H1 (cell line): ENCODE measurements around the gene STXBP6. TPM values are rescaled to one million over a fixed set of nuclear protein-coding genes. Genes with fewer than 3 reads are reported as not detected.

ENCODE experiments used
- CTCF ChIA-PET: fragments of 300-600 bp; sonication (Branson Sonifier 250); formaldehyde crosslinking; loops from one replicate; lab custom pipeline; 2021; ENCODE audit not compliant: partially characterized antibody; lab: Charles Lee
- POLR2A ChIA-PET: fragments of 300-600 bp; sonication (Branson Sonifier 250); formaldehyde crosslinking; loops from one replicate; lab custom pipeline; 2021; ENCODE audit warnings: inconsistent platforms; ENCODE audit not compliant: partially characterized antibody; lab: Charles Lee
- DNase-seq, 2 experiments: peaks; one replicate each; pipeline versions ENCODE4 v3.0.0 to v3.0.0-alpha.2; 2010 to 2022; ENCODE audit warnings: low spot score in 2 of 2, low read depth in 1 of 2, mixed read lengths in 1 of 2
- FAIRE-seq: peaks from 2 replicates; lab custom pipeline; 2011; peaks lifted over from hg19 to GRCh38; lab: Jason Lieb, UNC
- H2AFZ ChIP-seq: 2 replicates; pipeline ENCODE4 v1.8.1; 2012; ENCODE audit warnings: low read length, inconsistent platforms
- H2AK5ac ChIP-seq: 2 replicates; pipeline ENCODE4 v1.6.1; 2013; ENCODE audit warnings: low read depth, low read length
- H2BK120ac ChIP-seq: replicated peaks from 2 replicates; pipeline ENCODE3; 2013; ENCODE audit warnings: low read depth, low read length, inconsistent platforms
- H2BK12ac ChIP-seq: 2 replicates; pipeline ENCODE4 v1.6.1; 2013; ENCODE audit warnings: low read depth, low read length
- H2BK15ac ChIP-seq: 2 replicates; pipeline ENCODE4 v1.6.1; 2013; ENCODE audit warnings: low read length
- H2BK20ac ChIP-seq: 2 replicates; pipeline ENCODE4 v1.6.1; 2013; ENCODE audit warnings: low read length
- H2BK5ac ChIP-seq: 2 replicates; pipeline ENCODE4 v1.6.1; 2013; ENCODE audit warnings: low read depth, low read length
- H3K14ac ChIP-seq: 2 replicates; pipeline ENCODE4 v1.6.1; 2013; ENCODE audit warnings: inconsistent platforms; ENCODE audit not compliant: insufficient read length
- H3K18ac ChIP-seq: 2 replicates; pipeline ENCODE4 v1.6.1; 2013; ENCODE audit warnings: low read length; ENCODE audit errors: extremely low read depth
- H3K23ac ChIP-seq: 2 replicates; pipeline ENCODE4 v1.6.1; 2013; ENCODE audit warnings: inconsistent platforms; ENCODE audit not compliant: insufficient read length
- H3K23me2 ChIP-seq: 2 replicates; pipeline ENCODE4 v1.6.1; 2013; ENCODE audit warnings: low read depth, low read length
- H3K27ac ChIP-seq: 2 replicates; pipeline ENCODE4 v1.6.1; 2011; ENCODE audit warnings: low read depth, low read length, inconsistent platforms
- H3K27me3 ChIP-seq, 4 experiments: replicated peaks in 1 of 4; 1 replicate in 1 of 4; 2 replicates in 3 of 4; pipeline versions ENCODE4 v1.6.1 to v1.8.1; 2011 to 2013; ENCODE audit warnings: low read length in 3 of 4, mild to moderate bottlenecking in 3 of 4, inconsistent platforms in 2 of 4, mixed read lengths in 2 of 4, moderate library complexity in 1 of 4; ENCODE audit not compliant: control insufficient read depth in 3 of 4, insufficient read depth in 3 of 4; ENCODE audit errors: extremely low read depth in 1 of 4
- H3K36me3 ChIP-seq, 4 experiments: 2 replicates each; pipeline versions ENCODE4 v1.6.1 to v1.8.1; 2011 to 2013; ENCODE audit warnings: mild to moderate bottlenecking in 4 of 4, low read length in 3 of 4, moderate library complexity in 2 of 4, control low read depth in 1 of 4, inconsistent platforms in 1 of 4; ENCODE audit not compliant: insufficient read depth in 4 of 4, control insufficient read depth in 2 of 4
- H3K4ac ChIP-seq: replicated peaks from 2 replicates; pipeline ENCODE3; 2013; ENCODE audit warnings: low read length, low read depth, mixed read lengths, inconsistent platforms; ENCODE audit not compliant: insufficient read length
- H3K4me1 ChIP-seq, 4 experiments: replicated peaks in 1 of 4; 1 replicate in 1 of 4; 2 replicates in 3 of 4; pipeline versions ENCODE4 v1.6.1 to v1.8.1; 2011 to 2013; ENCODE audit warnings: low read length in 3 of 4, inconsistent platforms in 2 of 4, mixed read lengths in 1 of 4; ENCODE audit not compliant: insufficient read depth in 4 of 4, control insufficient read depth in 3 of 4
- H3K4me2 ChIP-seq, 2 experiments: 2 replicates each; pipeline versions ENCODE4 v1.6.1 to v1.8.1; 2011 to 2013; ENCODE audit warnings: low read depth in 2 of 2, low read length in 2 of 2, control low read depth in 1 of 2, inconsistent platforms in 1 of 2, mild to moderate bottlenecking in 1 of 2; ENCODE audit not compliant: insufficient read depth in 1 of 2
- H3K4me3 ChIP-seq, 4 experiments: fragments of 200-600, 300-600 bp in 1 of 4; sonication (generic), shearing (Covaris generic), sonication (Bioruptor Twin) in 1 of 4; 2 replicates each; pipeline versions ENCODE4 v1.5.1 to v1.8.1; 2011 to 2016; ENCODE audit warnings: low read length in 4 of 4, low read depth in 3 of 4, control low read depth in 2 of 4, inconsistent platforms in 2 of 4, mild to moderate bottlenecking in 2 of 4, mixed read lengths in 1 of 4, moderate library complexity in 1 of 4; ENCODE audit not compliant: insufficient read depth in 2 of 4; ENCODE audit errors: extremely low read depth in 1 of 4
- H3K56ac ChIP-seq: replicated peaks from 2 replicates; pipeline ENCODE3; 2013; ENCODE audit warnings: low read depth, mild to moderate bottlenecking, mixed read lengths, low read length, inconsistent platforms; ENCODE audit not compliant: insufficient read length
- H3K79me1 ChIP-seq: 2 replicates; pipeline ENCODE4 v1.6.1; 2013; ENCODE audit warnings: low read depth, low read length, control low read depth
- H3K79me2 ChIP-seq, 2 experiments: 2 replicates each; pipeline versions ENCODE4 v1.6.1 to v1.8.1; 2012 to 2013; ENCODE audit warnings: low read length in 2 of 2, mild to moderate bottlenecking in 2 of 2, inconsistent platforms in 1 of 2; ENCODE audit not compliant: insufficient read depth in 2 of 2, control insufficient read depth in 1 of 2
- H3K9ac ChIP-seq, 4 experiments: replicated peaks in 1 of 4; 1 replicate in 1 of 4; 2 replicates in 3 of 4; pipeline versions ENCODE4 v1.6.1 to v1.8.1; 2011 to 2013; ENCODE audit warnings: low read depth in 3 of 4, low read length in 3 of 4, control low read depth in 2 of 4, mild to moderate bottlenecking in 2 of 4, moderate library complexity in 2 of 4, inconsistent platforms in 1 of 4; ENCODE audit errors: extremely low read depth in 1 of 4
- H3K9me3 ChIP-seq, 2 experiments: 2 replicates each; pipeline versions ENCODE4 v1.6.1 to v1.8.1; 2012 to 2013; ENCODE audit warnings: mild to moderate bottlenecking in 2 of 2, moderate library complexity in 2 of 2, control low read depth in 1 of 2, inconsistent platforms in 1 of 2, low read depth in 1 of 2, low read length in 1 of 2, mixed read lengths in 1 of 2; ENCODE audit not compliant: insufficient read depth in 2 of 2
- H4K20me1 ChIP-seq, 2 experiments: replicated peaks in 1 of 2; 2 replicates each; pipeline versions ENCODE3 to v1.8.1; 2011 to 2013; ENCODE audit warnings: inconsistent platforms in 2 of 2, low read length in 2 of 2, mild to moderate bottlenecking in 1 of 2; ENCODE audit not compliant: insufficient read depth in 2 of 2, control insufficient read depth in 1 of 2
- H4K5ac ChIP-seq: 2 replicates; pipeline ENCODE4 v1.6.1; 2013; ENCODE audit warnings: low read length, low read depth, mixed read lengths, inconsistent platforms; ENCODE audit not compliant: insufficient read length
- H4K8ac ChIP-seq: 2 replicates; pipeline ENCODE4 v1.8.0; 2013; ENCODE audit warnings: mild to moderate bottlenecking, moderate library complexity, low read length, inconsistent platforms; ENCODE audit not compliant: insufficient read depth; ENCODE audit errors: extremely low read depth
- H4K91ac ChIP-seq: replicated peaks from 2 replicates; pipeline ENCODE3; 2013; ENCODE audit warnings: low read length, mixed read lengths, inconsistent platforms; ENCODE audit not compliant: insufficient read length
- BRCA1 ChIP-seq: IDR thresholded peaks from 2 replicates; pipeline ENCODE4 v1.6.1; 2012; ENCODE audit warnings: low read depth, low read length, improper control_type of control experiment
- E2F6 ChIP-seq: IDR thresholded peaks from 2 replicates; pipeline ENCODE4 v1.6.1; 2012; ENCODE audit warnings: inconsistent platforms
- EGR1 ChIP-seq: IDR thresholded peaks from 2 replicates; pipeline ENCODE4 v1.6.1; 2011; ENCODE audit warnings: low read depth, low read length, borderline replicate concordance
- GABPA ChIP-seq: IDR thresholded peaks from 2 replicates; pipeline ENCODE4 v1.6.1; 2011; ENCODE audit warnings: mild to moderate bottlenecking, low read length, moderate library complexity, borderline replicate concordance; ENCODE audit not compliant: insufficient read depth
- GTF2F1 ChIP-seq: IDR thresholded peaks from 2 replicates; pipeline ENCODE4 v1.6.1; 2012; ENCODE audit warnings: low read depth, low read length, improper control_type of control experiment, borderline replicate concordance
- HDAC2 ChIP-seq, 2 experiments: fragments of 300-600 bp in 1 of 2; sonication (generic) in 1 of 2; IDR thresholded peaks; 2 replicates each; pipeline ENCODE4 v1.6.1; 2011 to 2012; ENCODE audit warnings: low read depth in 2 of 2, low read length in 2 of 2, mild to moderate bottlenecking in 2 of 2, moderate library complexity in 2 of 2, borderline replicate concordance in 1 of 2, inconsistent platforms in 1 of 2
- SP1 ChIP-seq: IDR thresholded peaks from 2 replicates; pipeline ENCODE4 v1.6.1; 2011; ENCODE audit warnings: low read depth, low read length
- SP2 ChIP-seq: IDR thresholded peaks from 2 replicates; pipeline ENCODE4 v1.6.1; 2012; ENCODE audit warnings: mild to moderate bottlenecking, low read length, inconsistent platforms
- SRF ChIP-seq: IDR thresholded peaks from 2 replicates; pipeline ENCODE4 v1.6.1; 2011; ENCODE audit warnings: mild to moderate bottlenecking, low read depth, low read length, moderate library complexity
- WGBS, 2 experiments: shearing (Covaris generic) in 1 of 2; methylation state at CpG; one replicate each; pipeline versions ENCODE4 v1.1.6 to v1.1.7; 2013 to 2015; ENCODE audit warnings: low lambda C conversion rate in 2 of 2, mixed read lengths in 2 of 2, inconsistent platforms in 1 of 2, low coverage in 1 of 2, missing lambda C conversion rate in 1 of 2; ENCODE audit not compliant: insufficient replicate concordance in 2 of 2, insufficient coverage in 1 of 2, insufficient read length in 1 of 2; ENCODE audit errors: extremely low coverage in 1 of 2, missing lambda C conversion rate in 1 of 2; 5-methylcytosine and 5-hydroxymethylcytosine counted together
- polyA plus RNA-seq, 7 experiments: library from polyadenylated mRNA; depleted of rRNA in 3 of 7; stranded (reverse) in 5 of 7; unstranded in 2 of 7; fragments of >200 nt in 5 of 7; fragments of 200-250 nt in 2 of 7; gene quantifications; 1 replicate in 5 of 7; 2 replicates in 1 of 7; 4 replicates in 1 of 7; pipeline versions ENCODE4 v1.2.1 to v1.2.3, GENCODE V29; 2011 to 2013; ENCODE audit warnings: missing spikeins in 2 of 7, mixed read lengths in 2 of 7
- total RNA-seq: library from RNA; stranded (reverse); fragmentation: NEBNext Ultra II Directional; extraction: Animal tissue kit (Norgen Biotek cat#: 25700); gene quantifications from 2 replicates; pipeline ENCODE4 v1.2.1, GENCODE V29; 2021

STXBP6 gene
- total and polyA plus RNA-seq, 2 of the 8 experiments (the other 6 are each of a cell fraction or from before 2014, with no cell fraction given): 9.4 to 18.1 TPM

DNA sequence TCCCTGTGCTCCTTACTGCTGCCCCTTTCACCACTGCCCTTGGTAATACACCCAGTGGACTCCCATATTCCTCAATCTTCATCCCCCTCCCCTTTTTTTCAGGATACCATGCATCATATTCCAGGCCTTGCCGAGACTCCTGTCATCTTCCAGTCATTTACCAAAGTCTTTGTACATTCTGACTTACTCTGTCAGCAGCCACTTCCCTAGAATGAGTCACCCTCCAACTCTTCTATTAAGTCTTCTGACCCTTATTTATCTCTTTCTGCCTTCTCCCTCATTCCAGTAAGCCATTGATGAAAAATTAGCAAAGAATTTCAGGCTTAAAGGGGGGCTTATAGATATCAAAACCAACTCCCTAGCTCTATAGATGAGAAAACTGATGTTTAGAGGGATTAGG is 128.0 kb downstream of the STXBP6 start:
- Histone ChIP-seq H3K4me1 (peaks cover 0 to 3% (median 0%) of the 10 kb centered on the region in 4 experiments; a peak in 3 of 7 replicates), H2BK5ac (no peak overlapping the region), H2AFZ (no peak overlapping the region), H2BK20ac (no peak overlapping the region), H4K20me1 (no peaks in the 10 kb centered on the region), H3K4me3 (no peak overlapping the region), H3K79me1 (no peaks in the 10 kb centered on the region), H2BK12ac (no peak overlapping the region), H2AK5ac (no peak overlapping the region), H2BK120ac (no peak overlapping the region), H3K4ac (no peak overlapping the region), H3K36me3 (no peaks in the 10 kb centered on the region), H4K8ac (no peak overlapping the region), H3K9ac (no peak overlapping the region), H3K27me3 (no peaks in the 10 kb centered on the region), H3K23ac (no peak overlapping the region), H3K14ac (no peak overlapping the region), H3K23me2 (no peaks in the 10 kb centered on the region), H3K56ac (no peak overlapping the region), H3K18ac (no peak overlapping the region), H4K91ac (no peak overlapping the region), H3K9me3 (no peaks in the 10 kb centered on the region), H3K27ac (no peak overlapping the region), H3K4me2 (no peak overlapping the region), H4K5ac (no peak overlapping the region), H3K79me2 (no peaks in the 10 kb centered on the region), H2BK15ac (no peak overlapping the region)
- FAIRE-seq: no peak
- ChIA-PET CTCF (interaction anchor here (0.6 to 1.1 kb wide), 3 partner anchors 209 to 1384 kb away, joined by 3 read pairs; no protein-coding TSS in a partner anchor), POLR2A (no interaction called here)
- 82% methylated on average over 1 of the region's 1 CpG; no CpG with 5 or more reads in 1 of the 2 experiments for WGBS, 2 experiments
- no peak for DNase-seq
- no peak for TF ChIP-seq EGR1
- TF ChIP-seq SP1: no peak
- no peak for TF ChIP-seq E2F6
- no peak for TF ChIP-seq BRCA1
- no peak for TF ChIP-seq HDAC2 (IDR thresholded peaks at IDR 0.05; ENCODE audit: borderline replicate concordance in 1 of 2, low read depth in 2 of 2, low read length in 2 of 2)
- no peak for TF ChIP-seq SRF
- no peak for TF ChIP-seq GTF2F1
- no peak for TF ChIP-seq SP2
- no peak for TF ChIP-seq GABPA
